GM19035 (cell line): Measurements from ENCODE around the gene WDR13.

Experiments
- ATAC-seq: cut with Tn5 transposase; IDR thresholded peaks from one replicate; pipeline ENCODE4 v1.9.1; 2021; ENCODE audit not compliant: unreplicated experiment

The WDR13 gene

DNA sequence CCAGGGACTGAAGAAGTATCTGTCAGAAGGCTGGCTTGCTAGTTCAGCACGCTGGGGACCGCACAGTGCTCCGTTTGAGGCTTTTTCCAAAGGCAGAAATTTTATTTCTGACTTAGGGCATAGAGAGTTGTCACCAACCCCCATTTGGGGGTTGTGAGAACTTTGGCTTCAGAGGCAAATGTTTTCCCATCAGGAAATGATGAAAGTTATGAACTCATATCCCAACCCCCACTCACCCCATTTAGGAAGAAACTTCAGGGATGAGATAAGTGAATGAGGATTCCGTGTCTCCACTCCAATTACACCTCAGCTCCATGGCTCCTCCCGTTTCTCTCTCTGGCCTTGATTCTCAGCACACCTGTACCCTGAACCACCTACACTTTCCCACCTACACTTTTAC, 4.3 kb upstream of the WDR13 start:
- ATAC-seq: no peak

DNA sequence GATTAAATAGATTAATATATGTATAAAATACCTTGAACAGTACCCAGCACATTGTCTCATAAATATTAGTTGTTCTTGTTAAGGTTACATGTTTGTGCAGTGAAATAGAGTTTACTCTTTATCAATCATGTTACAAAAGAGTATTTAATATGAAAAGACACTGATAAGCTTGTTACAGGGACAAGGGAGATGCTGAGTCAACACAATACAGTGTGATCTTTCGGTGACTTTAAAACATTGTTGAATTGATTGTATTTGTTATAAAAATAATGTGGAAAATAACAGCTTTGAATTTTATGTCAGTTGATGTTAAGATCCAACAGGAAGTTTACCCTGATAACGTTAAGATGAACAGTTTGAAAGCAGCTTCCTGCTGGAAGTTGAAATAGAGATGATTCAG, 1.4 kb upstream of the WDR13 start:
- no peak for ATAC-seq

DNA sequence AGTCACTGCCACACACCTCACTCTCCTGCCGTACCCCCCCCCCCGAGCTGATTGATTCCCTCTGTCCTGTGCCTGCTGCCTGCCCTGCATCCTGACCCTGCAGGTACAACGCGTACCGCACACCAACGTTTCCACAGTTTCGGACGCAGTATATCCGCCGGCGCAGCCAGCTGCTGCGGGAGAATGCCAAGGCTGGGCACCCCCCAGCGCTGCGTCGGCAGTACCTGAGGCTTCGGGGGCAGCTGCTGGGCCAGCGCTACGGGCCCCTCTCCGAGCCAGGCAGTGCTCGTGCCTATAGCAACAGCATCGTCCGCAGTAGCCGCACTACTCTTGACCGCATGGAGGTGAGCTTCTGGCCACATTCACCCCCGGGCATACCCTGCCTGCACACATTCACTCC, 1.3 kb downstream of the WDR13 start:
- no peak for ATAC-seq

DNA sequence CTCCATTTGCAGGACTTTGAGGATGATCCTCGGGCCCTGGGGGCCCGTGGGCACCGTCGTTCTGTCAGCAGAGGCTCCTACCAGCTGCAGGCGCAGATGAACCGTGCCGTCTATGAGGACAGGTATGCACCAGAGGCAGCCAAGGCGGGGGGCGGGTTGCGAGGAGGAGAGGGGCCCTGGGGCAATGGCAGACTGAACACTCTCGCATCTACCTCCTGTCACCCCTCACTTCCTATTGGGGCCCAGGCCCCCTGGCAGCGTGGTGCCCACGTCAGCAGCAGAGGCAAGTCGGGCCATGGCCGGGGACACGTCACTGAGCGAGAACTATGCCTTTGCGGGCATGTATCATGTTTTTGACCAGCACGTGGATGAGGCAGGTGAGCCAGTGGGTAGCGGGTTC, 2.0 kb downstream of the WDR13 start:
- no peak for ATAC-seq

DNA sequence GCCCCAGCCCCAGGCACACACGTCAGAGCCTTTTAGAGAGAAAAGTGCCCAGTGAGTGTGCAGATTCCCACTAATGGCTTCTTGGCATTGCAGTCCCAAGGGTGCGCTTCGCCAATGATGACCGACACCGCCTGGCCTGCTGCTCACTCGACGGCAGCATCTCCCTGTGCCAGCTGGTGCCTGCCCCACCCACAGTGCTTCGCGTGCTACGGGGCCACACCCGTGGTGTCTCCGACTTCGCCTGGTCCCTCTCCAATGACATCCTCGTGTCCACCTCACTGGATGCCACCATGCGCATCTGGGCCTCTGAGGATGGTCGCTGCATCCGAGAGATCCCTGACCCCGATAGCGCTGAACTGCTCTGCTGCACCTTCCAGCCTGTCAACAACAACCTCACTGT, 2.9 kb downstream of the WDR13 start:
- no peak for ATAC-seq

DNA sequence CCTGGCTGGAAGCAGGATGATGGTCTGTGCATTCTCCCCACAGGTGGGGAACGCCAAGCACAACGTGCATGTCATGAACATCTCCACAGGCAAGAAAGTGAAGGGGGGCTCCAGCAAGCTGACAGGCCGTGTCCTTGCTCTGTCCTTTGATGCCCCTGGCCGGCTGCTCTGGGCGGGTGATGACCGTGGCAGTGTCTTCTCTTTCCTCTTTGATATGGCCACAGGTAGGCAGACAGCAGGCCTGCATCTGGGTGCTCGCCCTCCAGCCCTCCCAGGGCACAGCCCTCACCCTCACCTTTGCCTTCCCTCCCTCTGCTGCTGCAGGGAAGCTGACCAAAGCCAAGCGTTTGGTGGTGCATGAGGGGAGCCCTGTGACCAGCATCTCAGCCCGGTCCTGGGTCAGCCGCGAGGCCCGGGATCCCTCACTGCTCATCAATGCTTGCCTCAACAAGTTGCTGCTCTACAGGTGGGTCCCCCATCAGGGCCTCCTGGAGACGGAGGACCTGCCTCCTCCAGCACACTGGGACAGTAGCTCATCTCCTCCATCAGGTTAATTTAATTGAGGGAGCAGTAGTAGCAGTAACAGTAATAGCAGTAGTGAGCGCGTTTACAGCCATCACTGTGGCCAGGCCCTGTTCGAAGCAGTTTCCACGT, 4.6 kb downstream of the WDR13 start:
- ATAC-seq: no peak

DNA sequence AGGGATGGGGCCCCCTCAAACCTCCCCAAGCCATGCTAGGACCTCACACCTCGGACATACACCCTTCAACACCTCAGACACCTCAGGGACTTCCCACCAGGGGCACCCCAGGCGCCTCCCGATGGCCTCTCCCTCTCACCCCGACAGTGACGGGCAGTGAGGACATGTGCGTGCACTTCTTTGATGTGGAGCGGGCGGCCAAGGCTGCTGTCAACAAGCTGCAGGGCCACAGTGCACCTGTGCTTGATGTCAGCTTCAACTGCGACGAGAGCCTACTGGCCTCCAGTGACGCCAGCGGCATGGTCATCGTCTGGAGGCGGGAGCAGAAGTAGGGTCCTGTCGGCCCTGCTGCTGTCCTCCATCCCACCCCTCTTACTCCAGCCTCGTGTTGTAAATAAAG, 7.4 kb downstream of the WDR13 start:
- no peak for ATAC-seq

DNA sequence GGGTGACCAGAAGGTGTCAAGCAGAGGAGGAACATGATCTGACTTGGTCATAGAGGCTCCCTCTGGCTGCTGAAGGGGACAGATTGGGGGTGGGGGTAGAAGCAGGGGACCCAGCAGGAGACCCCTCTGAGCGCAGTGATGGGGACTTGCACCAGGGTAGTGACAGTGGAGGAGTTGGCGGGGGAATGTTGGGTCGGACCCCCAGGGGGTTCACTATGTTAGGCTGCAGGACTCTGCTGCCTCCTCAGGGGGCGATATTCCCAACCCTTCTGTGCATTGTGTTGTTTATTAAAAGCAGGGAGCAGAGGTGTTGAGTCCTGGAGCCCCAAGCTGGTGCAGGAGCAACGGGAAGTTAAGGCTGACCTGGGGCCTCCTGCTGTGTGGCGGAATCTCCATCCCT, 8.8 kb downstream of the WDR13 start:
- ATAC-seq: no peak

DNA sequence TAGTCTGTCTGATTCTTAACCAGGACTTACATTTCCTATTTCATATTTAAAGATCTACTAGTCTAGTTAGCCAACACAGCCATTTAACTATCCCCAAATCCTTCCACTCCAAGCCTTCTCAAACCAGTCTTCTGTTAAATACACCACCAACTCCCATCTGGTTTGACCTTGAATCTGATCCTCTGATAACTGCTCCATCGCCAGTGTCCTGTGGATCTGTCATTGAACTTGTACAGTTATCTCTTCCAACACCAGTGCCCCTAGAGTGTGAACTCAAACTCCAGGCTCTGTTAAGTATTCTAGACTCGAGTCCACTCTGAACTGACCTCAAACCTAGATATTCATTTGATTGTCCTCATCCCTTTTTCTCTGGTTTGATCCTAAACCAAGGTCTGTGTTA, 14.4 kb downstream of the WDR13 start:
- no peak for ATAC-seq

DNA sequence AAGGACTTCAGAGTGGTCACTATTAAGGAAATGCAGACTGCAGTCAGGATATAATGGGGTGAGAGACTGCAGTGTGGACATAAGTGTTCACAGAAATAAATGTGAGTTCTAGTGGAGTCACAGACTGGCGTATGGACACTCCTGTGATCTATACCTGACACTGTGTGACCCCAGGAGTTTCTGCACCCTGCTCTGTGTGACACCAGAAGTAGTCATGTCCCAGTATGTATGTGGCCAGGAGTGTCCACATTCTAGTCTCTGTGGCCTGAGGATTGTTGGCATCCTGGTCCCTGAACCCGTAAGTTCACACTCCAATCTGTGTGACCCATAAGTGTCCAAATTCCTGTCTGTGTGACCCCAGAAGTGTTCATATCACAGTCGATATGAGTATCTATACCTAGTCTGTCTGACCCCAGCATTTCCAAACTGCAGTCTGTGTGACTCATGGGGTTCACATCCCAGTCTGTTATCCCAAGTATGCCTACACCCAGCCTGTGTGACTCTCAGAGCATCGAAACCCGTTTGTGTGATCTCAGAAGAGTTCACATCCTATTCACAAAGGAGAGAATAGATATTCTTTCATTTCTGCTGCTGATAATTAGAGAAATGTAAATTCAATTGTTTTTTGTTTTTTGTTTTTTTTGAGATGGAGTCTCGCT, 16.3 kb downstream of the WDR13 start:
- ATAC-seq: no peak

DNA sequence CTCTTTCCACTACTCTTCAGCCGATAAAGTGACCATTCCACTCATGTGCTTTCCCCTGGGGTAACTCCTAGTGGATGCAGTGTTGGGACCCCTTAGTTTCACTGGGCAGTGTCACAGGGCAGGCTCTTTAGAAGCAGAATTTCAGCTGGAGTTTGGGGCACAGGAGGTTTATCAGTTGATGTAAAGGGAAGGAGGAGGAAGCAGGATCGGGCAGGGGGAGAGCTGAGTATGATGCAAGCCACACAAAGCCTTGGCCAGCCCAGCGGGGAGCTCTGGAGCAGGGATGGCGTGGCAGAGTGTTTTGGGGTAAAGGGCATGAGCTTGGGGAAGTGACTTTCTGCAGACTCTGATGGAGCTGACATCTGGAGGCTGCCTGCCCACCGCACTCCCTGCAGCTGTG, 19.3 kb downstream of the WDR13 start:
- no peak for ATAC-seq

DNA sequence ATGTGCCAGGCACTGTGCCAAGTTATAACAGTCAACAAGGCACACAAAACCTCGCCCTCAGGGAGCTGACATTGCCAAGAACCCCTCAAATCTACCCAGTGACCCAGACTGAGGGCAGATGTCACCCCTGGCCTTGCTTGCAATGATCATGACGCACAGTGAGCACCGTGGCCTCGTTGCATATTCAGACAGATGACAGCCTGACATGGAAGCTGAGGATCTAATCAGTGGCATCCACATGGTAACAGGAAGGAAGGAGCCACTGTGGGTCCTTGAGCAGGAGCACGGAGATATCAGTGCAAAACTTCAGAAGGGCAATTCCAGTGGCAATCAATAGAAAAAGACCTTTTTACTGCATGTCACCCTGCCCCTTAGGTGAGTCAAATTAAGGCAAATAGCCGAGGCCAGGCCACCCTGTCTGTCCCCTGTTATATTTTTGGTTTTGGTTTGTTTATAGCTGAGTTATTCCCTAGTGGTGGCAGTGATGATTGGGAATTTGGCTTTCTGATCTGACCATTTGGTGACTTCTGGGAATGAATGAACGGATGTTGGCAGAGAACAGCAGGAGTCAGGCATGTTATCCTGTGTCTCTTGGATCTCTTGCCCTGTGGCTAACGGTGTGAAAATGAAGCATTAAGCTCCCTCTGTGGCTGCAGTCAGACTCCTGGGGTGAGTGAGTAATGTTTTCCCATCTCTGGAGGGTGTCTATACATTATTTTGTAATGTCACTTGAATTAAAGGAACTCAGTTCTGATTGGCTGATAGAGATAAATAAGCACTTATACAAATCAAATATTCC, 20.4 kb downstream of the WDR13 start:
- ATAC-seq: no peak

DNA sequence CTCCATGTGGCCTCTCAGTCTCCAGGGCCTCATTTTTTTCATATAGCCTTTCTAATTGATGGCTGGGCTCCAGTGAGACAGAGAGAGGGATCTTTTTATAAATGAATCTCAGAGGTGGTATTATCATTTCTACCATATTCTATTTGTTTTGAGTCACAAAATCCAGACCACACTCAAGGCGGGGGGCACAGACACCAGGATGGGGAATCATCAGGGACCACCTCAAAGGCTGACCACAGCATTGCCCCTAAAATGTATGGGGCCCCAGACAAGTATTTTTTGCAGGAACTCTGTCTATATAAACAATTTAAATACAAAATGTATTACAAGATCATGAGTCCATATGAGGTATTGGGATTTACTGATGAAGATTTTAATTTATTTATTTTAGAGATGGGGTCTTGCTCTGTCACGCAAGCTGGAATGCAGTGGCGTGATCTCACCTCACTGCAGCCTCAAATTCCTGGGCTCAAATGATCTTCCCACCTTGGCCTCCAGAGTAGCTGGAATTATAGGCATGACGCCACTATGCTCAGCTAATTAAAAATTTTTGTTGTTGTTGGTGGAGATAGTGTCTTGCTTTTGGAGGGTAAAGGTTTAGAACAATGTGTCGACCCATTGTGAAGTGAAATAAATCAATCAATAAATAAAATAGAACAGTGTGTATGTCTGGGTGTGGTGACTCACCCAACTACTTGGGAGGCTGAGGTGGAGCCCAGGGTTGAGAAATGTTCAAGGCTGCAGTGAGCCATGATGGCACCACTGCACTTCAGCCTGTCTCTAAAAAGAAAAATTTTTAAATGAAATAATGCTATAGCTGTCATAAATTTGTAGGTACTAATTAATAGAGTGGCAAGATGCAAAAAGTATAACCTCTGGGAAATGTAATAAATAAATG, 29.4 kb downstream of the WDR13 start:
- no peak for ATAC-seq

DNA sequence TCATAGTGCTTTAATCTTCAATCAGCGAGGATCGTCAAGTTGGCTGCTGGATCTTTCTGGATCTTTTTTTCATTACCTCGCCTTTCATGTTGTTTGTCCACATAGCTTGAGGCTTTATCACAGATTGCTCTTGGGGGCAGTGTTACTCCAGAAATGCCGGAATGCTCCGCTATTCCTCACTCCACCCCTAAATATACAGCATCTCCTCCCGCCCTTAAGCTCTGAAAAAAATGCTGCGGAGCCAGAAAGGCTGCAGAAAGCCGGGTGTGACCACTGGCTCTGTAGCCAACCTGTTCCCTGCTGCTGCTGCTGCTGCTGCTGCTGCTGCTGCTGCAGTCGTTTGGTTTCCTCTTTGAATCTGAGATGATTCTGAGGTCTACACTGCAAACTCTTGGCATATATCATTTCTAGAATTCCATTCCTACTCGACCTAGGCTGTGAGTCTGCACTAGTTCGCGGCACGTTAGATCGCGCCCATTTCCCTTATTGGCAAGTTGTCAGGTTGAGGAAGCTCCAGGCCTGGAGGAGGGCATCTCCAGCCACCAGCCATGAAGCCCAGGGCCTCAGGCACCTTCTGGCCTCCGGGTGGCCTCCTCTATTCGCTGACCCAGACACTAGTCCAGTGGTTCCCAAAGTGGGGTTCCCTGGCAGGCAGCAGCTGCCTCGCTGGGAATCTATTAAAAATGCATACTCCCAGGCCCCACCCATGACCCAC, 34.2 kb downstream of the WDR13 start:
- no peak for ATAC-seq

DNA sequence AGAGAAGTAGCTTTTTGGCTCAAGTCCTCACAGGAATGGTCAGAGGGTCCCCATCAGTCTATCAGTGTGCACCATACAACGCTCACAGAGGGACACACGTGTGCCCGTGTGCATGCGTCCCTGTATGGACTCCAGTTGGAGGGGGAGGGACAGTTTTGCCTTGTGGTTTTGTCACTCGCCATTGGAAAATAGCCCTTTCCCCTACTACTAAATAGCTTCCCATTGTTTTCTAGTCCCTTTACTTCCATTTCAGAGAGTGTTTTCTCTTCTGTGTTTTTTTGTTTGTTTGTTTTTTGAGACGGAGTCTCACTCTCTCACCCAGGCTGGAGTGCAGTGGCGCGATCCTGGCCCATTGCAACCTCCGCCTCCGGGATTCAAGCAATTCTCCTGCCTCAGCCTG, 34.9 kb downstream of the WDR13 start:
- ATAC-seq: no peak

DNA sequence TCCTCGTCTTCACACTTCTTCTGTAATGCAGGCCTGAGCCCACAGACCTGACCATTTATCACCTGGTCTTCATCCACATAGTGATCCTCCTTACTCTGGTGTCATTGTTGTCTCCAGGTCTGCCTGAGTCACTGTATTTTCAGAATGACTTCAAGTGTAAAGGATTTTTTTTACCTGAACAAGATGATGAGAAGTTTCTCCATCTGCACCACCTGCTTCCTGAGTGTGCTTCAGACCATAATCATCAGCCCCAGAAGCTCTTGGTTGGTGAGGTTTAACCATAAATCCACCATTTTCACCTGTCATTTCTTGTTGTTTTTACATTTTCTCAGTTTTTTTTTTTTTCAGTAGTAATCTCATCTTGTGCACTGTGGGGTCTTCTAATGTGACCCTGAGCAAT, 39.0 kb downstream of the WDR13 start:
- ATAC-seq: no peak

DNA sequence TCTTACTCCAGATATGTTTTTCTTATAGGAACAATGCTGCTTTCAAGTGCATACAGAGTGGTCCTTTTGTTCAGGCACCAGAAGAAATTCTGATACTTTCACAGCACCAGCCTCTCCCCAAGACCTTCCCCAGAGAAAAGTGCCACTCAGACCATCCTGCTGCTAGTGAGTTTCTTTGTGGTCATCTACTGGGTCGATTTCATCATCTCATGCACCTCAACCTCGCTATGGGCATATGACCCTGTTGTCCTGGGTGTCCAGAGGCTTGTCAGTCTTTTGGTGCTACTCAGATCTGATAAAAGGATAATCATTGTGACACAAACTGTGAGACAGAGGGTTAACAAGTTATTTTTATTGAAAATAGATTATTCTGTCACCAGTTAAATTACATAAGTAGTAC, 39.5 kb downstream of the WDR13 start:
- ATAC-seq: no peak

DNA sequence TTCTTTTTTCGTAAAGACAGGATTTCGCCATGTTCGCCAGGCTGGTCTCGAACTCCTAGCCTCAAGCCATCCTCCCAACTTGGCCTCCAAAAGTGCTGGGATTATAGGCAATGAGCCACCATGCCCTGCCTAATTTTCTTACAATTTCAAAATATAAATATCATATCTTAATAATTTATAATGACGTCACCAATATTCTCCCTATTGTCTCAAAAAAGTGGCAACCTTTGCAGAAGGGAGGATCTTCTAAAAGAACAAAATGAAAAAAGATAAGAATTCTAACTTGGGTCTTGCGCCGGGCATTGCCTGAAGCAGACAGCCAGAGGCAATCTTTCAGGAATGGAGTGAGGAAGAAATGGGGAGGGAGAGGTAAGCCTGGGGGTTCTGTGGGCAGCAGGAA, 48.4 kb downstream of the WDR13 start:
- ATAC-seq: no peak

DNA sequence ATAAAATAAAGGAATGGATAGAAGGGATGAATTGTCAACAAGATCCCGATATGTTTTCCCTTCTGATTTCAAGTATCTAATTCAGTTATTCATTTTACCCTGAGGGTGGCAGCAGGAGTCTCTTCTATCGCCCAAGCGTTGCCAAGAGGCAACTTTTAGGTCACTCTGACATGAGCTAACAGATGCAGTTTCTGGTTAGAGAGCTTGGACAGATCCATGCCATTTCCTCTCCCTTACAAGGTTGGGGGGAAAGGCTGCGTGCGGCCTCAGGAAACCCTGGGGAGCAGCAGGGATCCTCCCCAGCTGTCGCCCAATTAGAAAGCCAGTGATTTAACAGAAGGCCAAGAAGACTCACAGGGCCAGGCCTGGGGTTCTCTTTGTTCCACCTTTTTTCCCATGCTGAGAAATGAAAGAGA, 51.1 kb downstream of the WDR13 start:
- no peak for ATAC-seq

DNA sequence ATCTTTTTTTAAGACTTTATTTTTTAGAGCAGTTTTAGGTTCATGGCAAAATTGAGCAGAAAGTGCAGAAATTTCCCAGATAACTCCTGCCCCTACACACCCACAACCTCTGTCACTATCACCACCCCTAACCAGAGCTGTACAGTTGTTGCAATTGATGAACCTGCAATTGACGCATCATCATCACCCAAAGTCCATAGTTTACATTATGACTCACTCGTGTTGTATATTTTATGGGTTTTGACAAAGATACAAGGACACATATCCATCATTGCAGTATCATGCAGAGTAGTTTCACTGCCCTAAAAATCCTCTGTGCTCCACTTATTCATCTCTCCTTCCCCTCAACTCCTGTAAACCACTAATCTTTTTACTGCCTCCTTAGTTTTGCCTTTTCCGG, 51.8 kb downstream of the WDR13 start:
- ATAC-seq: no peak
